ENCODE data around the gene IVL.

Gene IVL

GRCh38 chr1:152946651-152947256 is 38.4 kb downstream of the IVL start, which contains the start of gene SPRR5:
Gene SPRR5 (plus strand): TSS chr1:152947206. CDS start chr1:152948555, 1,349 bp downstream.
- DNase-seq (ENCODE audit: low read depth in 2 of 2, low spot score in 1 of 2) = no peak

GRCh38 chr1:152951711-152952110 is 43.4 kb downstream of the IVL start:
- DNase-seq (ENCODE audit: low read depth in 2 of 2, low spot score in 1 of 2) = no peak

- no peak for DNase-seq (ENCODE audit: low read depth in 2 of 2, low spot score in 1 of 2)
Observed at GRCh38 chr1:152953761-152954160, 45.4 kb downstream of the IVL start.

- DNase-seq (ENCODE audit: low read depth in 2 of 2, low spot score in 1 of 2) = no peak
Observed at GRCh38 chr1:152954436-152954835, 46.1 kb downstream of the IVL start.

GRCh38 chr1:152957561-152957960 is 49.2 kb downstream of the IVL start:
- DNase-seq (ENCODE audit: low read depth in 2 of 2, low spot score in 1 of 2) = no peak

- DNase-seq (ENCODE audit: low read depth in 2 of 2, low spot score in 1 of 2) = no peak
Observed at GRCh38 chr1:152959273-152959672, 50.9 kb downstream of the IVL start.

GRCh38 chr1:152959801-152960451 is 51.6 kb downstream of the IVL start:
- DNase-seq (ENCODE audit: low read depth in 2 of 2, low spot score in 1 of 2) = no peak

GRCh38 chr1:152960452-152961044 is 52.2 kb downstream of the IVL start:
- DNase-seq (ENCODE audit: low read depth in 2 of 2, low spot score in 1 of 2) = no peak

All from stimulated activated CD8-positive, alpha-beta memory T cell treated with anti-CD3 and anti-CD28 coated beads, Interleukin-4, amount 100 ng/mL, for 4 hours (primary cell).